SKM-1 (cell line): ENCODE results near the gene NUDT4.
"Not testable (repeated sequence)": the region's sequence is repeated elsewhere in the genome, so short reads cannot be mapped to it uniquely, and the experiment has no call there.

ENCODE experiments used
- DNase-seq: peaks from one replicate; lab custom pipeline; 2025; ENCODE audit not compliant: unreplicated experiment; lab: John Stamatoyannopoulos, UW

NUDT4 gene

DNA sequence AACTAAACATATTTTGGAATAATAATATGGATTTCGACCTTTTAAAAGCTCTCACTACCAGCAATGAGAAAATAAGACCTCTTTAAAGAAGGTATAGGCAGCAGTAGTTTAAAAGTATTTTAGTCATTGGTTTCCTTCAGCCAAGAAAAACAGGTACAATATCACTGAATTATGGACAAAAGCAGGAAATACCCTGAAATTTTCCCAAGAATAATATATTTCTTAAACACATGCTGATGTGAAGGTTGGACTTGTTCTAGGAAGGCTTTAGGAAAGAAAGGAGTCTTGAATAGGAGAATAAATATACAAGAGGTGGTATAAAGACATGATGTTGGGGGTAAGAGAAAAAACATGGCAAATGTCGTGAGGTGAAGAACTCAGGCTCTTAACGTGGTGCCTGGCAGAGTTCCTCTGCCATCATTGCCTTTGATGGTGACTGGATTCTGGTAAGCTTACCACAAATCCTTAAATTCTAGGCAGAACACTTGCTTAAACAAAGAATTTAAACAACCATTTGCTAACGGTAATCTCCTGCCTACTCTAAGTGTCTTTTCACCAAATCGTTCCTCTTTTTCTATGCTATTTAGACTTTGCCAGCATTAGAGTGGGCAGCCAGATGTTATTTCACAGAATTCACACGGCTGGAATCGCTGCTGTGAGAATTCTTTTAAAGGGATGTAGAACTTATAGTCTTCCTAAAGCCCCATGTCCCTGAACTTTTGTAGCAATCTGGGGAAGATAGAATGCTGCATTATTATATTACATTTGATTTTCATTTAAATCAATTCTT is 11.9 kb upstream of the NUDT4 start:
- no peak for DNase-seq

DNA sequence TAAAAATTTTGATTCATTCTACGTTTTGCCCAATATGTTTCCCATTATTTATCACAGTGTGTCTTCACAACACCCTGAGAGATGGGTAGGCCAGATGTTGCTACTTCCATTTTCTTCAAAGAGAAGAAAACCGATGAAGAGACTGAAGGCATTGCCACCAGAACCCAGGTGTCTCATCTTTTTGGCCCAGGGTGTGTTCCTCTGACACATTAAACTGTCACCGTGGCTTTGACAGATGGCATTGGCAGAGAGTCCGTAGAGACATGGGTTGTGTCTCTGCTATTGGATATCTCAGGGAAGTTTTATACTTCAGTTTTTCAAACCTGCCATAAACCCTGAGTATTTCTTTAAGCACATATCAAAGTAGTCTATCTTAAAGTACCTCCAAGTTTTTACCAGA is 11.3 kb upstream of the NUDT4 start:
- no peak for DNase-seq

DNA sequence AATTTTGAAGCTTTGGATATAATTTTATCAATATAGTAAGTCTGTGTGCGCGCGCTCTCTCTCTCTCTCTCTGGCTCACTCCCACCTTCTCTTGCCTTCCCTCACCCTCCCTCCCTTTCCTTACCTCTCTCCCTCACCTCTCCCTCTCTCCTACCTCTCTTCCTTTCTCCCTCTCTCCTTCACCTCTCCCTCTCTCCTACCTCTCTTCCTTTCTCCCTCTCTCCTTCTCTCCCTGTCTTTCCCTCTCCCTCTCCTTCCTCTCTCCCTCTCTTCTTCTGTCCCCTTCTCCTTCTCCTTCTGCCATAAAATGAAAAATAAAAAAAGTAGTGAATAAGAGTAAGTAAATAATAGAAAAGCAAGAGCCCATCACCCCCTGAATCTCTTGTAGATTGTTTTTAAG is 9.0 kb upstream of the NUDT4 start:
- DNase-seq, result no peak

GRCh38 chr12:93369505-93369904 is 8.2 kb upstream of the NUDT4 start:
- DNase-seq, result no peak

GRCh38 chr12:93370947-93371346 is 6.8 kb upstream of the NUDT4 start:
- no peak for DNase-seq

GRCh38 chr12:93373961-93374656 is 3.6 kb upstream of the NUDT4 start:
- DNase-seq, result no peak

GRCh38 chr12:93375906-93376305 is 1.8 kb upstream of the NUDT4 start:
- no peak for DNase-seq

- DNase-seq, result no peak
These were observed 1.1 kb upstream of the NUDT4 start for GRCh38 chr12:93376436-93377251.

DNA sequence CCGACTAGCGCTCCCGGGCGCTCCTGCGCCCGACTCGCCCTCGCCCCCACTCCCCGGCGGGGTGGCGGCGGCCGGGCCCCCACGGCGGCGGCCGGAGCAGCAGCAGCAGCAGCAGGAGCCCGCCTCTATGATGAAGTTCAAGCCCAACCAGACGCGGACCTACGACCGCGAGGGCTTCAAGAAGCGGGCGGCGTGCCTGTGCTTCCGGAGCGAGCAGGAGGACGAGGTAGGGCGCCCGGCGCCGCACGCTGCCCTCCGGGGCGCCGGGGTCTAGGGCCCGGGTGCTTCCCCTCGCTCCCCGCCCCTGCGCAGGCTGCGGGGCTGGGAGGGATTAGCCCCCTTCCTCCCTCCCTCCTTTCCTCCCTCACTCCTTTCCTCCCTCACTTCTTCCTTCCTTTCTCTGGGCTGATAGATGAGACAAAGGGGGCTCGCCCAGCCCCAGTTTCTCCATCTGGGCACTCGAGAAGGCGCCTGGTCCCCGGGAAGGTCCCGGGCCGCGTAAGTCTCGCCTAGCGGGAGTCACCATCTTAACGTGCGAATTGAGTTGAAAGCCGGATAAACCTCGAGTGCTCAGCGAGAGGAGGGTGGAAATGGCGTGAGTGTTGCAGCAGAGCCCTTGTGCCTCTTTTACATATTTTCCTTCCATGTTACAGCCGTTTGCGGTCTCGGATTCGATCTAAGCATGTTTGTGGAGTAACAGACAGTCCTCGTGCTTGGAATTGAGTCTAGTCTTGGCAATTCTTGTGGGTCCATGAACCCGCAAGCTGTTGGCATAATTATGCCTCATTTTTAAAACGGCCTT is 672 bp downstream of the NUDT4 start:
- not testable (repeated sequence) for DNase-seq

DNA sequence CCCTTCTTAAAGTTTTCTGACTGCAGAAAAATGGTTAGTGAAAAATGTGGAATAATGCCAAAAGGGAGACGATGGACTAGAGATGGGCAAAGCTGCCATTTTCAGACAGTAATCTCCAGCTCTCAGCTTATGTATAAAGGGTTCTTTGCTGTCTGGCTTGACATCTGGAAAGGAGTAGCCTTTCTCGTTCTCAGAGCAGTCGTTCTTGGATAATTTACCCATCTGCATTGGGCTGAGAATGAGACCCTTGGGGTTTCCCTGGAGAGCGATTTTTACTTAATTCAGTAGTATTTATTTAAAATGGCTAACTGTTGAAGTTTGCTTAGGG is 1.2 kb downstream of the NUDT4 start:
- no peak for DNase-seq

- no peak for DNase-seq
These were observed 1.7 kb downstream of the NUDT4 start for GRCh38 chr12:93379326-93379980.

DNA sequence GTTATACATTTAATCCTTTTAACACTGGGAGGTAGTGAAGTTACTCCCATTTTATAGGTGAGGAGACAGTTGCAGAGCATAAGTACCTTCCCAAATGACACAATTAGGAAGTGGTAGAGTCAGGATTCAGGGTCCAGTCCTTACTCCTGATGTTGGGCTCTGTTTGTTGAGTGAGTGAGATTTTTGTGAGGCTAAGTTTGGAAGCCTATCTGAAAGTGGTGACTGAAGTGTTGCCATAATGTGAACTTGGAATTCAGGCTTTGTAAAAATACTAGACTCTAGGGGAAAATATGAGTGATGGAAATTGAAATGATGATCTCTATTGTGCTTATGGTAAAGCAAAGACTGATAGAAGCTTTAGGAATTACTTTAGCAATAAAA is 2.2 kb downstream of the NUDT4 start:
- DNase-seq, result no peak

- no peak for DNase-seq
These were observed 2.9 kb downstream of the NUDT4 start for GRCh38 chr12:93380480-93381121.

GRCh38 chr12:93381161-93381975 is 3.6 kb downstream of the NUDT4 start:
- no peak for DNase-seq

DNA sequence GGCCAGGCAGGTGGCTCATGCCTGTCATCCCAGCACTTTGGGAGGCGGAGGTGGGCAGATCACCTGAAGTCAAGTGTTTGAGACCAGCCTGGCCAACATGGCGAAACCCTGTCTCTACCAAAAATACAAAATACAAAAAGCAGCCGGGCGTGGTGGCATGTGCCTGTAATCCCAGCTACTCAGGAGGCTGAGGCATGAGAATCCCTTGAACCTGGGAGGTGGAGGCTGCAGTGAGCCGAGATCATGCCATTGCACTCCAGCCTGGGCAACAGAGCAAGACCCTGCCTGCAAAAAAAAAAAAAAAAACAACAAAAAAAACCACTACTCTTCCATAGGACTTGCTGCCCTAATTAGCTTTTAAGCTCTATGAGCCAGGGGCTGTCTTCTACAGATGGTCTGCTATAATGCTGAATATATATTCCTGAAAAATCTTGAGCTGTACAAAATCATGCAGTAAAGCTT is 4.3 kb downstream of the NUDT4 start:
- DNase-seq, result not testable (repeated sequence)

DNA sequence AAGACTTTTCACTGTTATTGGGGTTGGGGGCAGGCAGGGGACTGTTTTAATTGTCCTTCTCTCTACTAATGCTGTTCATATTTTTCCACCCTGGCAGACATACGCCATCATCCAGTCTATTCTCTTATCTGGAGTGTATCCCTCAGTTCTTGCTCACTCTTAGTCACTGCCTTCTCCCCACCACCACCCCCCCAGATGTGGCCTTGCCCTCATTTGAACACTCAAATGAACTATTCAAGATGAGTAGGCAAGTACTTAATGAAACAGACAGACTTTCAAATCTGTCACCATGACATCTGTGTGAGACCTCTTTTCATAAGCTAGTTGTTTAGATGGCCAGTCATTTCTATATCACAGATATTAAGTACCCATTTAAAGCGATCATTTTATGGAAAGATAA is 10.1 kb downstream of the NUDT4 start:
- no peak for DNase-seq

DNA sequence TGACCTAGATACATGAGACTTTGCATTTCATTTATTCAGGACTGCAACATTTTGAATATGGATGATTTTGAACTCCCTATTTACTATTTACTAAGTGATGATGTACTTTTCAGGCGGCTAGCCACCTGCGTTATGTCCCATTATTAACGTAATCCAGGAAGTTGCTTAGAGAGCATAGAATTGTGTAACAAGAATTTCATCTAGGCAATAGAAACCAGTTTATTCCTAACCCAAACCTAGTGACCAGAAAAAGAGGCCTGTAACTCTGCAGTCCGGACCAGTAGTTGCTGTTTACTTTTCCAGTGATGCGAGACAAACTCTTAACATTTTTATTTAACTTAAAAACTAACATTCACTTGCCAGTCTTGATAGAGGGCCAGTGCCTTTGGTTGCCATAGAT is 12.3 kb downstream of the NUDT4 start:
- DNase-seq, result no peak

GRCh38 chr12:93390549-93391297 is 13.0 kb downstream of the NUDT4 start:
- DNase-seq, result no peak
